ENCODE results near the gene AIM2. TPM values are rescaled to one million over a fixed set of nuclear protein-coding genes. Genes with fewer than 3 reads are reported as not detected.

The AIM2 gene
- total RNA-seq, 1 experiment from 2014 or later = 1.1 TPM

GRCh38 chr1:159089184-159089791 is 12.7 kb upstream of the AIM2 start:
- Histone ChIP-seq H2BK15ac (ENCODE audit: low read depth, low read length) (no peak overlapping the region), H2BK120ac (ENCODE audit: low read depth, low read length, poor library complexity, severe bottlenecking) (no peak overlapping the region), H2BK20ac (ENCODE audit: low read depth, low read length, poor library complexity, severe bottlenecking) (no peak overlapping the region), H4K8ac (replicated peaks; ENCODE audit: insufficient read length, low read depth, low read length) (no peak overlapping the region), H2BK5ac (ENCODE audit: insufficient read length, low read length) (no peak overlapping the region), H3K27me3 (ENCODE audit: insufficient read depth, low read length) (no peaks in the 10 kb centered on the region), H3K9me3 (ENCODE audit: control insufficient read depth, low read depth, low read length) (no peaks in the 10 kb centered on the region), H3K23ac (ENCODE audit: insufficient read length, low read depth, low read length) (no peak overlapping the region), H2AK5ac (ENCODE audit: insufficient read length, low read length) (no peak overlapping the region), H4K5ac (ENCODE audit: insufficient read length, low read depth, low read length) (no peak overlapping the region), H3K56ac (ENCODE audit: insufficient read length, low read depth, low read length) (no peak overlapping the region), H2AFZ (ENCODE audit: low read length) (no peak overlapping the region), H3K23me2 (ENCODE audit: insufficient read length, low read depth, low read length, poor library complexity, severe bottlenecking) (no peaks in the 10 kb centered on the region), H3K4ac (ENCODE audit: low read depth, low read length) (no peak overlapping the region), H3K4me2 (ENCODE audit: insufficient read depth, insufficient read length, low read length) (no peak overlapping the region), H3K18ac (ENCODE audit: insufficient read length, low read depth, low read length) (no peak overlapping the region), H3K27ac (ENCODE audit: insufficient read length, low read depth, low read length) (no peak overlapping the region), H4K91ac (ENCODE audit: insufficient read length, low read depth, low read length) (no peak overlapping the region), H3K79me2 (ENCODE audit: insufficient read depth, low read length) (no peaks in the 10 kb centered on the region), H3K14ac (ENCODE audit: insufficient read depth, low read length) (no peak overlapping the region), H2BK12ac (ENCODE audit: insufficient read length, low read depth, low read length) (no peak overlapping the region), H3K79me1 (ENCODE audit: insufficient read depth, low read depth, low read length, poor library complexity, severe bottlenecking) (no peaks in the 10 kb centered on the region), H3T11ph (ENCODE audit: low read length) (no peak overlapping the region), H3K4me1 (ENCODE audit: insufficient read depth, low read length) (no peaks in the 10 kb centered on the region), H3K9ac (ENCODE audit: extremely low read depth, insufficient read length, low read length) (no peak overlapping the region), H4K20me1 (ENCODE audit: control insufficient read depth, insufficient read depth, insufficient read length) (no peaks in the 10 kb centered on the region)
- no peak overlapping the region for H3K4me3 Mint-ChIP-seq
- H3K36me3 Mint-ChIP-seq (ENCODE audit: insufficient read depth in 1 of 3, low read depth in 3 of 3) = no peaks in the 10 kb centered on the region
- DNase-seq = no peak
- no peaks in the 10 kb centered on the region for H3K9me3 Mint-ChIP-seq
- no CpG with 5 or more reads among the region's 4 CpGs for WGBS (ENCODE audit: extremely low coverage, insufficient read length, low lambda C conversion rate)
- H3K27me3 Mint-ChIP-seq (ENCODE audit: low read depth) = no peaks in the 10 kb centered on the region
- H3K4me1 Mint-ChIP-seq = no peaks in the 10 kb centered on the region
- peak; percentile 81 for TF ChIP-seq CTCF (conservative IDR thresholded peaks at IDR 0.05)
- no peak overlapping the region for H3K27ac Mint-ChIP-seq

Measured in H9 (cell line).